Hindlimb muscle (tissue), 1 donor: ENCODE measurements around the gene MS4A4E. TPM values are rescaled to one million over a fixed set of nuclear protein-coding genes. Genes with fewer than 3 reads are reported as not detected.
"Not testable (repeated sequence)": the region's sequence is repeated elsewhere in the genome, so short reads cannot be mapped to it uniquely, and the experiment has no call there.

ENCODE experiments used
- DNase-seq: peaks from one replicate; pipeline ENCODE4 v3.0.0-alpha.2; 2013
- polyA plus RNA-seq: library from polyadenylated mRNA; unstranded; fragments of 120-200 nt; gene quantifications from one replicate; pipeline ENCODE4 v1.2.1, GENCODE V29; 2013; ENCODE audit not compliant: insufficient read length

The MS4A4E gene
- polyA plus RNA-seq, 1 donor: 2.0 TPM

- no peak for DNase-seq
Measured at GRCh38 chr11:60170566-60170965, 72.4 kb downstream of the MS4A4E start.

DNA sequence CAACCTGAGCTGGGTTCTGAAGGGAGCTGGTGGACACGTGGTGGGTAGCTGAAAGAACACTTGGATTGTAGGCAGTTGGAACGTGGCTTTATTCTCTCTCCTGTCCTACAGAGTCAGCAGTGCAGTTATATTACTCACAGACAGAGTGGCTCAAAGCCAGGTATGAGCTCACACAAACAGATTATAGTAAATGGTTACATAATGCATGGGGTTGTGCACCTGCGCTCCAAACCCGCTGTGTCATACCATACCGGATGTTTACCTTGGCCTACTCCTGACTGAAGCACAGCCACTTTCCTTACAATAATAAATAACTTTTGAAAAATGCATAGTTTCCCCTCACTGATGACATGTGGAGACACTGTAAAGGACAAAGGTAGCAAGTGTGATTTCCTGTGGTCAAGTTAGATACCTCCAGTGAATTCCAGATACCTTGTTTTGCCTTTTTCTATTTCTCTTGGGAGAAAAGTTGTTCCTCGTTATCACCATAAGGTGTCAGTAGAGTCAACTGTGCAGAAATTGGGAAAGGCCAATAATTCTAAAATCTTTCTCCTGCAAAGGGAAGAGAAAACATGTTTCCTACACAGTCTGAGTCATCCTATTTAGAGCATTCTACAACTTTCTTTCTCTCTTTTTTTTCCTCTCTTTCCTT is 73.5 kb downstream of the MS4A4E start:
- DNase-seq: no peak

DNA sequence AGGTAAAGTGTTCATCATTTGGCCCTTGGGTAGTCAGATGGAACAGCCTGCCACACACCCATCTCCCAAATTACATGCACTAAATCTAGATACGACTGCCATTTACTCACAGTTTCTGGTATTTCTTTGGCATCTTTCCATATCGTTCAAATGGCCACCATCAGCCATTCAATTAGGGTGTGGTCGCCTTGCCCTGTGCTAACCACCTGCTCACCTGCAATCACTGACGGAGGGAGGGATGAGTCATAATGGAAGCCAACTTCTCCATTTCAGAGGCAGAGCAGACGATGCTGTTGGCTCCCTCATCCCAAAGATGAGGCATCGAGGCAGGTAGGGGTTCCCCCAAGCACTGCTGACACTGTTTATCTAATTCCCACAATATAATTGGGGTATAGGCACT is 74.6 kb downstream of the MS4A4E start:
- no peak for DNase-seq

DNA sequence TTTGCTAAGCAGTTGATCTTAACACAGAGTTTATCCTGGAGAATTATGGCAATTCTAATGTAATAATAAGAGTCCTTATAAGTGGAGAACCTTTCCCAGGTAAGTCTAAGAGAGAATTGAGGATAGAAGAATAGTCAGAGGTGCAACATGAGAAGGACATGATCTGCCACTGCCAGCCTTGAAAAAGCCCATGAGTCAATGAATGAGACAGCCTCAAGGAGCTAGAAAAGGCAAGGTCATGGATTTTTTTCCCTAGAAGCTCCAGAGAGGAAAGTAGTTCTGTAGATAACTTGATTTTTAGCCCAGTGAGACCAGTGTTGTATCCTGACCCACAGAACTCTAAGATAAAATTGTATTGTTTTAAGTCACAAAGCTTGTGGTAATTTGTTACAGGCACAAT is 77.0 kb downstream of the MS4A4E start:
- DNase-seq: no peak

DNA sequence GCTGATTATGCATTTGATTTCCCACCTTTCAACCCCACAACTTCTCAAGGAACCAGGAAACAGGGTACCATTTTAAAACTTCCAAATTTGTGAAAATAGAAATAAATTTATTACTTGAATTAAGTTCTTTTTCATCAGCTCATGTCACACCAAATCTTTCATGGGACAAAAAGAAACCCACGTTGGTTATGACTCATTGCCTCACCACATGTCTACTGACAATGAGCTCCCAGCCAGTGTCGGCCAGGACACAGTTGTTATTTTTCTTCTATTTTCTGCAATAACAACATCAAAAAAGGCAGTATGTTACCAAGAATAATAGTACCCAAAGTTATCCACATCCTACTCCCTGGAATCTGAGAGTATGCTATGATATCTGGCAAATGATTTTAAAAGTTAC is 77.4 kb downstream of the MS4A4E start:
- DNase-seq: no peak

DNA sequence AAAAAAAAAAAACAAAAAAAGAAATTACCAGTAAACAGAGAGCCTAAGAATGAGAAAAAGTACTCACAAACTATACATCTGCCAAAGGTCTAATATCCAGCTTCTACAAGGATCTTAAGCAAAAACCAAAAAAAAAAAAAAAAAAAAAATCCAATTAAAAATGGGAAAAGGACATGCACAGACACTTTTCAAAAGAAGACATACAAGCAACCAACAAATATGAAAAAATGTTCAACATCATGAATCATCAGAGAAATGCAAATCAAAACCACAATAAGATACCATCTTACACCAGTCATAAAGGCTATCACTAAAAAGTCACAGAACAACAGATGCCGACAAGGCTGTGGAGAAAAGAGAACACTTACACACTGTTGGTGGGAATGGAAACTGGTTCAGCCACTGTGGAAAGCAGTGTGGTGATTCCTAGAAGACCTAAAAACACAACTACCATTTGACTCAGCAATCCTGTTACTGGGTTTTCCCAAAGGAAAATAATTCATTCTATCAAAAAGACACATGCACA is 78.3 kb downstream of the MS4A4E start:
- no peak for DNase-seq

- no peak for DNase-seq
Measured at GRCh38 chr11:60161766-60162165, 81.2 kb downstream of the MS4A4E start.

DNA sequence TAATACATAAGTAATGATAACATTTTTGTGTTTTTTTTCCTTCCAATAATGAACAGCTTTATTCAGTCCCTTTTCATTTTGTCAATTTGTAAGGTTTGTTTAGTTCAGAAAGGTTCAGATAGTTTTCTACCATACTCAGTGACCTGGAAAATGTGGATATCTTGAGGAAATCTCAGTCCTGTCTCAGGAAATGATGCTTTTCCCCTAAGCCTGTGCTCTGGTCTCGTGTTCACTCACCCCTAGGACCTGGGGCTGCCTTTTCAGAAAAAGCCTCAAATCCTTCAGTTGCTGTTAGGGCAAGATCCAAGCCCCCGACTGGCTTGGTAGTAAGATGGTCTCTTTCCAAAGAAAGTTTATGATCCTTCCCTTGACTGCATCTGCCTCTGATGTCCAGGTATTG is 81.8 kb downstream of the MS4A4E start:
- no peak for DNase-seq

DNA sequence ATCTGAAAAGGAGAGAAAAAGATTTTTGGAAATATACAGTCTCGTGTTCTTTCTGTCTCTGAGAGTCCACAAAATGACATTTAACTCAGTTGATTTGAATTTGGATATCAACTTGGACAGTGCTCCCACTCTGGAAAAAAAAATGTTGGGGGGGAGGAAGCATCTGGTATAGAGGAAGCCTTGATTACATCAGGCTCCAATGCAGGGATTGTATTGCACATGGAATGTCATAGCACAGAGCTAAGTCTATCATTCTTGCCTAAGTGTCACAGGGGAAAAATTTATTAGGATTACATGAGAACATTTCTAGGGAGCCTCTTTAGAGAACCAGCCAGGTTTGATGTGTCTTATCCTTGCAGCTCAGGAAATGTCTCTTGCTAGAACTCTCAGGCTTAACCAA is 83.1 kb downstream of the MS4A4E start:
- DNase-seq: no peak

GRCh38 chr11:60159284-60159683 is 83.7 kb downstream of the MS4A4E start:
- no peak for DNase-seq

DNA sequence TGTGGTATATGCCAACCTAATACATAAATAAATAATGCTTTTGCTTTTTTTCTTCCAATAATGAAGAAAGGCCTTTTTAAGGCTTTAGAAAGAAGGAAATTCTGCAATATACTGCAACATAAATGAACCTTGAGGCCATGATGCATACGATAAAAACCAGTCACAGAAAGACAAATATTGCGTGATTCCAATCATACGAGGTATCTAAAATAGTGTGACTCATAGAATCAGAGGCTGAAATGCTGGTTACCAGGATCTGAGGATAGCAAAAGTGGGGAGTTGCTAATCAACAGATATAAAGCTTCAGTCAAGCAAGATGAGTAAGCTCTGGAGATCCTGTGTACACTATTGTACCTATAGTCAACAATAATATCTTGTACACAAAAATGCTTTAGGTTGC is 84.3 kb downstream of the MS4A4E start:
- no peak for DNase-seq

- no peak for DNase-seq
Measured at GRCh38 chr11:60155931-60156330, 87.0 kb downstream of the MS4A4E start.

GRCh38 chr11:60152727-60153126 is 90.2 kb downstream of the MS4A4E start:
- not testable (repeated sequence) for DNase-seq

GRCh38 chr11:60150279-60150678 is 92.7 kb downstream of the MS4A4E start:
- no peak for DNase-seq

Other genes with a start within 250 kb of the MS4A4E start
- not detected for gene OOSP4B, start 226.0 kb downstream of the MS4A4E start, polyA plus RNA-seq
- gene OOSP2, start 202.7 kb downstream of the MS4A4E start, polyA plus RNA-seq: not detected
- 1.1 TPM for gene MS4A3, start 186.5 kb downstream of the MS4A4E start, polyA plus RNA-seq
- gene MS4A2, start 154.5 kb downstream of the MS4A4E start, polyA plus RNA-seq: 0.10 TPM
- gene MS4A6A, start 60.1 kb downstream of the MS4A4E start, polyA plus RNA-seq: 31.4 TPM
- 7.9 TPM for gene MS4A4A, start 37.5 kb upstream of the MS4A4E start, polyA plus RNA-seq
- gene MS4A6E, start 84.1 kb upstream of the MS4A4E start, polyA plus RNA-seq: not detected
- gene MS4A7, start 135.4 kb upstream of the MS4A4E start, polyA plus RNA-seq: 15.1 TPM
- 0.65 TPM for gene MS4A14, start 153.3 kb upstream of the MS4A4E start, polyA plus RNA-seq
- gene MS4A5, start 186.4 kb upstream of the MS4A4E start, polyA plus RNA-seq: not detected
- gene MS4A1, start 212.7 kb upstream of the MS4A4E start, polyA plus RNA-seq: 0.31 TPM
- not detected for gene MS4A12, start 249.6 kb upstream of the MS4A4E start, polyA plus RNA-seq